Measurements from ENCODE around the gene LRIG3. TPM values are rescaled to one million over a fixed set of nuclear protein-coding genes. Genes with fewer than 3 reads are reported as not detected.
"Not testable (repeated sequence)": the region's sequence is repeated elsewhere in the genome, so short reads cannot be mapped to it uniquely, and the experiment has no call there.

The LRIG3 gene
- total and polyA plus RNA-seq, 3 donors from 2014 or later, result 7.1 to 68.1 (median 18.0) TPM

DNA sequence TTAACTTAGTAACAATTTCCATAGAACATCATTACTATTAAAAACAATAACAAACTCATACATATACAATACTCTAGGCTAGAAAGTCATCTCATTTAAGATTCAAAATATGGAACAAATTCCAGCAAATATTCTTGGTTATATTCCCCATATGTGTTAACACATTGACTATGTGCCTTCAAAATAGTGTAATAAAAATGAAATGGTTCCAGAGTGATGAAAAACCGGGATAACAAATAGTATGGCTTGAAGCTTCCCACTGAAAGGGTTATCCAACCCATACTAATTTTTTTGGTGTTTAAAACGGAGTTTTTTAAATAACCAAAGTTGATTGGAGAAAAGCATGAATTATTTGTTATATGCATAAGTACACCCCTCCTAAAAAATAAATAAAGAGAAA is 5.3 kb downstream of the LRIG3 start:
- H3K27ac ChIP-seq, result no peak overlapping the region
- no peaks in the 10 kb centered on the region for H3K4me1 ChIP-seq
- intact Hi-C loops (cut with DNase I; ENCODE audit: low total_unique reads), result no loop called here

DNA sequence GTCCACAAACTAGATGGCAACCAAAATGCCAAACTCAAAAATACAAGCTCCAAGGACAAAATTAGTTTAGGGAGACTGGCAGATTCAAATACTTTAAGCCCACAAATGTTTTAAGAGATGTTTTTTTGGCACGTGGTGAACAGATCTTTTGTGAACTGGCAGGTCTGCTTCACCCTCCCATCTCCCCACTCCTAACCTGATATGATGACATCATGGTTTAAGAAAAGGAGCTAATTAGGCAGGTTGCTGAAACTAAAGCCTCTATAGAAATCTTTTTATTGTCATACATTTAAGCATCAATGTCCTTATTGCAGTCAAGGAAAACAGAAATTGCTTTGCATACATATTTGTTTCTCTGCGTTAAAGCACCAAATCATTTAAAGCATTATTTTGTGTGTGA is 5.8 kb downstream of the LRIG3 start:
- no peak overlapping the region for H3K27ac ChIP-seq

More for the DNA sequence above, 5.3 kb downstream of the LRIG3 start:
- H3K36me3 ChIP-seq (ENCODE audit: low read depth, missing control alignments), result no peaks in the 10 kb centered on the region
- H3K9me3 ChIP-seq, result no peaks in the 10 kb centered on the region
- WGBS, 2 donors, result 62 to 66% methylated on average over 2 of the region's 2 CpGs
- DNase-seq, result no peak
- TF ChIP-seq, protein P1, sequence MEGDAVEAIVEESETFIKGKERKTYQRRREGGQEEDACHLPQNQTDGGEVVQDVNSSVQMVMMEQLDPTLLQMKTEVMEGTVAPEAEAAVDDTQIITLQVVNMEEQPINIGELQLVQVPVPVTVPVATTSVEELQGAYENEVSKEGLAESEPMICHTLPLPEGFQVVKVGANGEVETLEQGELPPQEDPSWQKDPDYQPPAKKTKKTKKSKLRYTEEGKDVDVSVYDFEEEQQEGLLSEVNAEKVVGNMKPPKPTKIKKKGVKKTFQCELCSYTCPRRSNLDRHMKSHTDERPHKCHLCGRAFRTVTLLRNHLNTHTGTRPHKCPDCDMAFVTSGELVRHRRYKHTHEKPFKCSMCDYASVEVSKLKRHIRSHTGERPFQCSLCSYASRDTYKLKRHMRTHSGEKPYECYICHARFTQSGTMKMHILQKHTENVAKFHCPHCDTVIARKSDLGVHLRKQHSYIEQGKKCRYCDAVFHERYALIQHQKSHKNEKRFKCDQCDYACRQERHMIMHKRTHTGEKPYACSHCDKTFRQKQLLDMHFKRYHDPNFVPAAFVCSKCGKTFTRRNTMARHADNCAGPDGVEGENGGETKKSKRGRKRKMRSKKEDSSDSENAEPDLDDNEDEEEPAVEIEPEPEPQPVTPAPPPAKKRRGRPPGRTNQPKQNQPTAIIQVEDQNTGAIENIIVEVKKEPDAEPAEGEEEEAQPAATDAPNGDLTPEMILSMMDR (IDR thresholded peaks at IDR 0.05), result no peak
- no peak for TF ChIP-seq POLR2A (IDR thresholded peaks at IDR 0.05)
- no peak overlapping the region for H3K4me3 ChIP-seq
- no peaks in the 10 kb centered on the region for H3K27me3 ChIP-seq

DNA sequence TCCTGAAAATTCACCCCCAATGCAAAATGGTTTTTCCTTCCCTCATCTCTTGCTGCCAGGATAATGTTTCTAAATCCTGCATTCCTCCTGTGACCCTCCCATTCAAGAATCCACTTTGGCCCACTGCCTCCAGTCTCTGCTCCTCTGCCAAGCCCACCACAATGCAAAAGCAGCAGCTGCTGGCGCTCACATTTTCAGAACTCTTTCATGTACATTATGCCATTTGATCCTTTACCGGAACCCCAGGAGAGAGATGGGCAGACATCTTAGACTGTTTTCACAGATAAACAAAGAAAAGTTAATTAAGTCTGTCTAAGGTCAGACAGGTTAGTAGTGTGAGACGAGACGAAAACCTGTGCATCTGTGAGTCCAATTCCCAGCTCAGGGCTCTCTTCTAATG is 12.9 kb downstream of the LRIG3 start:
- no peak overlapping the region for H3K4me3 ChIP-seq
- WGBS, 2 donors, result 67 to 70% methylated on average over 4 of the region's 4 CpGs
- H3K27me3 ChIP-seq, result no peaks in the 10 kb centered on the region
- intact Hi-C loops (cut with DNase I; ENCODE audit: low total_unique reads), result no loop called here
- no peak for TF ChIP-seq POLR2A (IDR thresholded peaks at IDR 0.05)
- TF ChIP-seq, protein P1 (IDR thresholded peaks at IDR 0.05), result no peak
- no peaks in the 10 kb centered on the region for H3K9me3 ChIP-seq
- H3K36me3 ChIP-seq (ENCODE audit: low read depth, missing control alignments), result no peaks in the 10 kb centered on the region
- no peaks in the 10 kb centered on the region for H3K4me1 ChIP-seq
- H3K27ac ChIP-seq, result no peak overlapping the region
- DNase-seq, result no peak

More for the DNA sequence above, 5.8 kb downstream of the LRIG3 start:
- intact Hi-C loops (cut with DNase I; ENCODE audit: low total_unique reads), result no loop called here
- Histone ChIP-seq H3K4me3 (no peak overlapping the region), H3K36me3 (ENCODE audit: low read depth, missing control alignments) (no peaks in the 10 kb centered on the region), H3K27me3 (no peaks in the 10 kb centered on the region), H3K9me3 (no peaks in the 10 kb centered on the region), H3K4me1 (no peaks in the 10 kb centered on the region)
- DNase-seq, result no peak
- TF ChIP-seq POLR2A (IDR thresholded peaks at IDR 0.05), result no peak
- TF ChIP-seq, protein P1 (IDR thresholded peaks at IDR 0.05), result no peak
- WGBS, 2 donors, result 66 to 68% methylated on average over 2 of the region's 2 CpGs

DNA sequence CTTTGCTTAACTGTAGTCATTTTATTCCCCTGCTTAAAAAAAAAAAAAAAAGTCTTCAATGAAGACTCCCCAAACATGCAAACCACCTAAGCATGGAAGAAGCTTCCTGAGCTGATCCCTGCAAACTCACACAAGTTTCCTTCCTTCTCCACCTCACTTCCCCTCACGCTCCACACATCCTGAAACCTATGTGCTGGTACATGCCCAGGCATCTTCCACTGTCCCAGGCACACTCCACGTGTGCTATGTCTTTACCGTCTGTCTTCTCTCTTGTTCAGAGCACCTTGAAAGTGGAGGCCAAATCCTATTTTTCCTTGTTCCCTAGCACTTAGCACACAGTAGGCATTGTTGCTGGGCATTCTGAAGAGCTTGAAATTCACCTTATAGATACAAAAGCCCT is 13.4 kb downstream of the LRIG3 start:
- Histone ChIP-seq H3K27me3 (no peaks in the 10 kb centered on the region), H3K36me3 (ENCODE audit: low read depth, missing control alignments) (no peaks in the 10 kb centered on the region), H3K27ac (no peak overlapping the region), H3K9me3 (no peaks in the 10 kb centered on the region), H3K4me3 (no peak overlapping the region), H3K4me1 (no peaks in the 10 kb centered on the region)
- no peak for DNase-seq
- 84 to 91% methylated on average over 3 of the region's 3 CpGs for WGBS, 2 donors
- intact Hi-C loops (cut with DNase I; ENCODE audit: low total_unique reads), result no loop called here
- no peak for TF ChIP-seq POLR2A (IDR thresholded peaks at IDR 0.05)
- TF ChIP-seq, protein P1 (IDR thresholded peaks at IDR 0.05), result no peak

DNA sequence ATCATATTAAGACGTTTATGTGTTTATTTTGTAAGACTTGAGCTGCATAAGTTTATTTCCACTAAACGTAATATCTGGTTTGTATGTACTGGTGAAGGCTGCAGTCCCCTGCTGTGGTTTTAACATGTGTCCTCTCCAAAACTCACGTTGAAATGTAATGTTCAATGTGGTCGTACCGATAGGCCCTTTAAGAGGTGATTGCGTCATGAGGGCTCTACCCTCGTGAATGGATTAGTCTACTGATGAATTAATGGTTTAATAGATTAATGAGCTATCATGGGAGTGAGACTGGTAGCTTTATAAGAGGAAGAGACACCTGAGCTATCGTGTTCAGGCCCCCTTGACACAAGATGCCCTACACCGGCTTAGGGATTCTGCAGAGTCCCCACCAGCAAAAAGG is 14.9 kb downstream of the LRIG3 start:
- intact Hi-C loops (cut with DNase I; ENCODE audit: low total_unique reads), result no loop called here
- WGBS, 2 donors, result 90 to 91% methylated on average over 9 of the region's 9 CpGs
- no peaks in the 10 kb centered on the region for H3K27me3 ChIP-seq
- no peaks in the 10 kb centered on the region for H3K9me3 ChIP-seq
- no peak overlapping the region for H3K4me3 ChIP-seq
- no peaks in the 10 kb centered on the region for H3K36me3 ChIP-seq (ENCODE audit: low read depth, missing control alignments)
- no peak for DNase-seq
- no peak overlapping the region for H3K27ac ChIP-seq
- TF ChIP-seq POLR2A (IDR thresholded peaks at IDR 0.05), result no peak
- TF ChIP-seq, protein P1 (IDR thresholded peaks at IDR 0.05), result no peak
- H3K4me1 ChIP-seq, result no peaks in the 10 kb centered on the region

DNA sequence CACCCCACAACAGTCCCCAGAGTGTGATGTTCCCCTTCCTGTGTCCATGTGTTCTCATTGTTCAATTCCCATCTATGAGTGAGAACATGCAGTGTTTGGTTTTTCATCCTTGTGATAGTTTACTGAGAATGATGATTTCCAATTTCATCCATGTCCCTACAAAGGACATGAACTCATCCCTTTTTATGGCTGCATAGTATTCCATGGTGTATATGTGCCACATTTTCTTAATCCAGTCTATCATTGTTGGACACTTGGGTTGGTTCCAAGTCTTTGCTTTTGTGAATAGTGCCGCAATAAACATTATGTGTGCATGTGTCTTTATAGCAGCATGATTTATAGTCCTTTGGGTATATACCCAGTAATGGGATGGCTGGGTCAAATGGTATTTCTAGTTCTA is 17.6 kb downstream of the LRIG3 start:
- H3K4me1 ChIP-seq; H3K9me3 ChIP-seq; intact Hi-C loops (cut with DNase I; ENCODE audit: low total_unique reads); H3K4me3 ChIP-seq; H3K27ac ChIP-seq; H3K36me3 ChIP-seq (ENCODE audit: low read depth, missing control alignments); H3K27me3 ChIP-seq; DNase-seq: not testable (repeated sequence)
- WGBS, 2 donors, result 90 to 100% methylated on average over 1 of the region's 1 CpG
